Mesenchymal stem cell (in vitro differentiated cells and primary cell): ENCODE data around the gene CAPZB.

ENCODE experiments used
- DNase-seq: peaks from one replicate; pipeline ENCODE4 v3.0.0-alpha.2; 2013
- H2AFZ ChIP-seq: one replicate; pipeline ENCODE4 v1.6.1; 2013; ENCODE audit warnings: low read depth, mild to moderate bottlenecking, control low read depth, inconsistent platforms, low read length, moderate library complexity
- H2AK5ac ChIP-seq: 2 replicates; pipeline ENCODE4 v1.6.1; 2013; ENCODE audit warnings: low read length, moderate library complexity, mild to moderate bottlenecking, inconsistent platforms; ENCODE audit not compliant: severe bottlenecking
- H2BK120ac ChIP-seq: one replicate; pipeline ENCODE4 v1.6.1; 2013; ENCODE audit warnings: low read depth, mild to moderate bottlenecking, inconsistent platforms, low read length, moderate library complexity
- H2BK12ac ChIP-seq, 2 experiments: one replicate each; pipeline ENCODE4 v1.6.1; 2013; ENCODE audit warnings: inconsistent platforms in 2 of 2, low read length in 2 of 2, mild to moderate bottlenecking in 2 of 2, moderate library complexity in 2 of 2, control low read depth in 1 of 2
- H2BK15ac ChIP-seq: one replicate; pipeline ENCODE4 v1.6.1; 2013; ENCODE audit warnings: mild to moderate bottlenecking, low read depth, inconsistent platforms; ENCODE audit not compliant: poor library complexity, severe bottlenecking
- H2BK5ac ChIP-seq: 2 replicates; pipeline ENCODE4 v1.6.1; 2013; ENCODE audit warnings: low read depth, mild to moderate bottlenecking, low read length, control low read depth, inconsistent platforms; ENCODE audit not compliant: poor library complexity, severe bottlenecking
- H3K14ac ChIP-seq, 2 experiments: one replicate each; pipeline ENCODE4 v1.6.1; 2013; ENCODE audit warnings: inconsistent platforms in 2 of 2, low read length in 2 of 2, control low read depth in 1 of 2, mild to moderate bottlenecking in 1 of 2, moderate library complexity in 1 of 2
- H3K18ac ChIP-seq, 2 experiments: one replicate each; pipeline ENCODE4 v1.6.1; 2013; ENCODE audit warnings: inconsistent platforms in 2 of 2, low read length in 2 of 2, control low read depth in 1 of 2, low read depth in 1 of 2, mild to moderate bottlenecking in 1 of 2
- H3K23ac ChIP-seq, 2 experiments: one replicate each; pipeline ENCODE4 v1.6.1; 2013; ENCODE audit warnings: inconsistent platforms in 2 of 2, low read length in 2 of 2, mild to moderate bottlenecking in 2 of 2, moderate library complexity in 2 of 2, control low read depth in 1 of 2
- H3K27ac ChIP-seq: 2 replicates; pipeline ENCODE4 v1.5.1; 2013; ENCODE audit warnings: mild to moderate bottlenecking, moderate library complexity, low read length, control low read depth, inconsistent platforms; ENCODE audit not compliant: poor library complexity, severe bottlenecking
- H3K27me3 ChIP-seq, 2 experiments: 2 replicates each; pipeline versions ENCODE4 v1.6.1 to v1.7.0; 2013; ENCODE audit warnings: low read length in 2 of 2, mild to moderate bottlenecking in 2 of 2, moderate library complexity in 2 of 2, control low read depth in 1 of 2, inconsistent platforms in 1 of 2; ENCODE audit not compliant: control insufficient read depth in 1 of 2, insufficient read depth in 1 of 2
- H3K36me3 ChIP-seq, 2 experiments: 2 replicates each; pipeline versions ENCODE4 v1.6.1 to v1.7.0; 2013; ENCODE audit warnings: low read length in 2 of 2, control low read depth in 1 of 2, inconsistent platforms in 1 of 2, low read depth in 1 of 2, mild to moderate bottlenecking in 1 of 2; ENCODE audit not compliant: insufficient read depth in 2 of 2, control insufficient read depth in 1 of 2
- H3K4ac ChIP-seq, 2 experiments: one replicate each; pipeline ENCODE4 v1.6.1; 2013; ENCODE audit warnings: inconsistent platforms in 2 of 2, low read length in 2 of 2, mild to moderate bottlenecking in 2 of 2, moderate library complexity in 2 of 2, control low read depth in 1 of 2, low read depth in 1 of 2
- H3K4me1 ChIP-seq: 2 replicates; pipeline ENCODE4 v1.6.1; 2013; ENCODE audit warnings: low read depth, low read length, control low read depth; ENCODE audit not compliant: control insufficient read depth, insufficient read depth
- H3K4me2 ChIP-seq: 2 replicates; pipeline ENCODE4 v1.6.1; 2013; ENCODE audit warnings: low read length, mild to moderate bottlenecking, inconsistent platforms; ENCODE audit not compliant: poor library complexity, severe bottlenecking
- H3K4me3 ChIP-seq, 2 experiments: 2 replicates each; pipeline versions ENCODE4 v1.5.1 to v1.7.0; 2013; ENCODE audit warnings: low read length in 2 of 2, mild to moderate bottlenecking in 2 of 2, control low read depth in 1 of 2, low read depth in 1 of 2; ENCODE audit not compliant: insufficient read depth in 1 of 2
- H3K79me1 ChIP-seq: replicated peaks from 2 replicates; pipeline ENCODE4 v1.6.1; 2013; ENCODE audit warnings: mild to moderate bottlenecking, control low read depth, low read length, inconsistent platforms; ENCODE audit not compliant: poor library complexity, severe bottlenecking
- H3K9ac ChIP-seq: 2 replicates; pipeline ENCODE4 v1.7.0; 2013; ENCODE audit warnings: mild to moderate bottlenecking, low read length, moderate library complexity
- H3K9me3 ChIP-seq: 2 replicates; pipeline ENCODE4 v1.7.0; 2013; ENCODE audit warnings: mild to moderate bottlenecking, low read length; ENCODE audit not compliant: control insufficient read depth
- H4K8ac ChIP-seq: one replicate; pipeline ENCODE4 v1.6.1; 2013; ENCODE audit warnings: inconsistent platforms, mild to moderate bottlenecking, low read length, moderate library complexity
- H4K91ac ChIP-seq: one replicate; pipeline ENCODE4 v1.6.1; 2013; ENCODE audit warnings: mild to moderate bottlenecking, low read length, inconsistent platforms
- WGBS: methylation state at CpG from one replicate; pipeline ENCODE4 v1.1.7; 2013; ENCODE audit warnings: mixed read lengths; 5-methylcytosine and 5-hydroxymethylcytosine counted together

Gene CAPZB

GRCh38 chr1:19390166-19390850 lies 95.0 kb downstream of the CAPZB start:
- no peak overlapping the region for H2AFZ ChIP-seq
- H2BK5ac ChIP-seq, result no peak overlapping the region
- peak overlapping the region in 1 of 2 experiments; percentile 54 for H3K4me3 ChIP-seq
- peak overlapping the region; percentile 91 for H3K9ac ChIP-seq
- no peak overlapping the region for H4K91ac ChIP-seq
- no peak overlapping the region for H3K14ac ChIP-seq
- no peak for DNase-seq
- no peak overlapping the region for H2BK120ac ChIP-seq
- no peaks in the 10 kb centered on the region for H3K27me3 ChIP-seq
- H2BK12ac ChIP-seq, result no peak overlapping the region
- no peak overlapping the region for H3K4me2 ChIP-seq
- H3K27ac ChIP-seq, result peak overlapping the region; percentile 13
- peaks cover 42% of the 10 kb centered on the region for H3K79me1 ChIP-seq
- H3K36me3 ChIP-seq, result peaks cover 10 to 16% of the 10 kb centered on the region in 2 experiments
- H3K4ac ChIP-seq, result no peak overlapping the region
- H2BK15ac ChIP-seq, result no peak overlapping the region
- peak overlapping the region; percentile 46 for H4K8ac ChIP-seq
- H3K9me3 ChIP-seq, result no peaks in the 10 kb centered on the region
- H2AK5ac ChIP-seq, result peak overlapping the region; percentile 40
- no peak overlapping the region for H3K23ac ChIP-seq
- peaks cover 34% of the 10 kb centered on the region for H3K4me1 ChIP-seq
- no peak overlapping the region for H3K18ac ChIP-seq
- WGBS, result 96% methylated on average over 19 of the region's 19 CpGs

GRCh38 chr1:19388980-19389379 lies 96.4 kb downstream of the CAPZB start:
- Histone ChIP-seq H2BK12ac (no peak overlapping the region), H2AK5ac (no peak overlapping the region), H2BK5ac (no peak overlapping the region), H3K27ac (no peak overlapping the region), H2BK120ac (no peak overlapping the region), H3K4me3 (no peak overlapping the region), H2BK15ac (no peak overlapping the region), H3K14ac (no peak overlapping the region), H3K36me3 (peaks cover 14 to 22% of the 10 kb centered on the region in 2 experiments), H4K91ac (no peak overlapping the region), H2AFZ (no peak overlapping the region), H3K9me3 (no peaks in the 10 kb centered on the region), H3K23ac (no peak overlapping the region), H3K27me3 (no peaks in the 10 kb centered on the region), H3K18ac (no peak overlapping the region), H3K9ac (no peak overlapping the region), H4K8ac (no peak overlapping the region), H3K4ac (no peak overlapping the region), H3K4me1 (peaks cover 42% of the 10 kb centered on the region), H3K79me1 (peaks cover 42% of the 10 kb centered on the region), H3K4me2 (no peak overlapping the region)
- WGBS, result 97% methylated on average over 9 of the region's 9 CpGs
- DNase-seq, result no peak

GRCh38 chr1:19387045-19387467 lies 98.3 kb downstream of the CAPZB start:
- H3K36me3 ChIP-seq, result peaks cover 19 to 30% of the 10 kb centered on the region in 2 experiments
- H2BK5ac ChIP-seq, result no peak overlapping the region
- peak overlapping the region in 1 of 2 experiments; percentile 9 for H3K23ac ChIP-seq
- no peaks in the 10 kb centered on the region for H3K27me3 ChIP-seq
- H3K9ac ChIP-seq, result peak overlapping the region; percentile 77
- H3K79me1 ChIP-seq, result peaks cover 42% of the 10 kb centered on the region
- peaks cover 31% of the 10 kb centered on the region for H3K4me1 ChIP-seq
- H2AK5ac ChIP-seq, result no peak overlapping the region
- no peak overlapping the region for H3K18ac ChIP-seq
- DNase-seq, result no peak
- no peak overlapping the region for H2BK12ac ChIP-seq
- H3K4ac ChIP-seq, result no peak overlapping the region
- H3K9me3 ChIP-seq, result no peaks in the 10 kb centered on the region
- no peak overlapping the region for H3K14ac ChIP-seq
- H3K4me3 ChIP-seq, result no peak overlapping the region
- 97% methylated on average over 4 of the region's 4 CpGs for WGBS
- H2AFZ ChIP-seq, result no peak overlapping the region
- H2BK120ac ChIP-seq, result no peak overlapping the region
- H3K4me2 ChIP-seq, result no peak overlapping the region
- H4K91ac ChIP-seq, result no peak overlapping the region
- no peak overlapping the region for H4K8ac ChIP-seq
- H3K27ac ChIP-seq, result no peak overlapping the region
- H2BK15ac ChIP-seq, result no peak overlapping the region

- Histone ChIP-seq H2BK120ac (no peak overlapping the region), H3K9ac (peak overlapping the region; percentile 77), H3K4ac (no peak overlapping the region), H3K23ac (no peak overlapping the region), H3K36me3 (peaks cover 27 to 39% of the 10 kb centered on the region in 2 experiments), H3K27me3 (no peaks in the 10 kb centered on the region), H2BK15ac (no peak overlapping the region), H3K18ac (no peak overlapping the region), H4K8ac (peak overlapping the region; percentile 48), H3K4me3 (peak overlapping the region in 1 of 2 experiments; percentile 46), H3K14ac (no peak overlapping the region), H3K4me2 (no peak overlapping the region), H3K27ac (peak overlapping the region; percentile 38), H4K91ac (peak overlapping the region; percentile 37), H3K4me1 (peaks cover 26% of the 10 kb centered on the region), H3K9me3 (no peaks in the 10 kb centered on the region), H2AFZ (no peak overlapping the region), H2AK5ac (peak overlapping the region; percentile 30), H2BK12ac (no peak overlapping the region), H2BK5ac (no peak overlapping the region), H3K79me1 (peaks cover 45% of the 10 kb centered on the region)
- DNase-seq, result no peak
- 88% methylated on average over 15 of the region's 15 CpGs for WGBS
Measured at GRCh38 chr1:19385869-19386591, 99.3 kb downstream of the CAPZB start.
